Astrocyte (in vitro differentiated cells and primary cell): Measurements from ENCODE around the gene EXOC4. TPM values are rescaled to one million over a fixed set of nuclear protein-coding genes. Genes with fewer than 3 reads are reported as not detected.

Experiments
- DNase-seq: peaks from one replicate; pipeline ENCODE4 v3.0.0-alpha.2; 2010; ENCODE audit warnings: low read depth
- FAIRE-seq: peaks from 2 replicates; lab custom pipeline; 2011; peaks lifted over from hg19 to GRCh38; lab: Jason Lieb, UNC
- H2AFZ ChIP-seq: 2 replicates; pipeline ENCODE4 v1.6.0; 2012; ENCODE audit warnings: low read depth, low read length, inconsistent platforms
- H3K27ac ChIP-seq: 2 replicates; pipeline ENCODE4 v1.5.1; 2011; ENCODE audit warnings: low read depth, low read length, inconsistent platforms
- H3K27me3 ChIP-seq: 2 replicates; pipeline ENCODE4 v1.6.0; 2011; ENCODE audit warnings: low read length, inconsistent platforms; ENCODE audit not compliant: insufficient read depth
- H3K36me3 ChIP-seq: 2 replicates; pipeline ENCODE4 v1.5.1; 2011; ENCODE audit warnings: low read length, inconsistent platforms; ENCODE audit not compliant: insufficient read depth
- H3K4me1 ChIP-seq: 2 replicates; pipeline ENCODE4 v1.5.1; 2011; ENCODE audit warnings: low read length, inconsistent platforms; ENCODE audit not compliant: insufficient read depth
- H3K4me2 ChIP-seq: 2 replicates; pipeline ENCODE4 v1.6.0; 2012; ENCODE audit warnings: low read length, inconsistent platforms
- H3K4me3 ChIP-seq: 2 replicates; pipeline ENCODE4 v1.5.1; 2011; ENCODE audit warnings: low read depth, mild to moderate bottlenecking, low read length, inconsistent platforms; ENCODE audit not compliant: insufficient read depth
- H3K79me2 ChIP-seq: 2 replicates; pipeline ENCODE4 v1.6.0; 2012; ENCODE audit warnings: mild to moderate bottlenecking, low read length, inconsistent platforms; ENCODE audit not compliant: insufficient read depth
- H3K9ac ChIP-seq: 2 replicates; pipeline ENCODE4 v1.6.0; 2012; ENCODE audit warnings: mild to moderate bottlenecking, low read length, inconsistent platforms
- H3K9me3 ChIP-seq: 2 replicates; pipeline ENCODE4 v1.5.1; 2012; ENCODE audit warnings: low read depth, mild to moderate bottlenecking, low read length, inconsistent platforms; ENCODE audit not compliant: insufficient read depth
- H4K20me1 ChIP-seq: 2 replicates; pipeline ENCODE4 v1.6.0; 2012; ENCODE audit warnings: low read length, inconsistent platforms; ENCODE audit not compliant: insufficient read depth
- H3K27ac Mint-ChIP-seq: one replicate; pipeline ENCODE4 v1.8.0; 2021; ENCODE audit warnings: mild to moderate bottlenecking, mixed read lengths; ENCODE audit not compliant: unreplicated experiment
- H3K27me3 Mint-ChIP-seq: one replicate; pipeline ENCODE4 v1.8.0; 2021; ENCODE audit warnings: low read depth, mixed read lengths; ENCODE audit not compliant: unreplicated experiment
- H3K36me3 Mint-ChIP-seq: one replicate; pipeline ENCODE4 v1.8.0; 2021; ENCODE audit warnings: low read depth, mixed read lengths; ENCODE audit not compliant: unreplicated experiment
- H3K4me1 Mint-ChIP-seq: one replicate; pipeline ENCODE4 v1.8.0; 2021; ENCODE audit warnings: low read depth, mixed read lengths; ENCODE audit not compliant: unreplicated experiment
- H3K4me3 Mint-ChIP-seq: one replicate; pipeline ENCODE4 v1.8.0; 2021; ENCODE audit warnings: mild to moderate bottlenecking, moderate library complexity, mixed read lengths; ENCODE audit not compliant: unreplicated experiment
- H3K9me3 Mint-ChIP-seq: one replicate; pipeline ENCODE4 v1.8.0; 2021; ENCODE audit warnings: mild to moderate bottlenecking, mixed read lengths; ENCODE audit not compliant: unreplicated experiment
- CTCF ChIP-seq: IDR thresholded peaks from 2 replicates; pipeline ENCODE4 v1.5.1; 2011; ENCODE audit warnings: low read depth, mild to moderate bottlenecking, inconsistent platforms, low read length, moderate library complexity; ENCODE audit not compliant: insufficient read depth
- EZH2 ChIP-seq: IDR thresholded peaks from 2 replicates; pipeline ENCODE4 v1.6.1; 2012; ENCODE audit warnings: mild to moderate bottlenecking, low read length, inconsistent platforms; ENCODE audit not compliant: insufficient read depth
- total RNA-seq: library from RNA; stranded (reverse); gene quantifications from 2 replicates; pipeline ENCODE4 v1.2.1, GENCODE V29; 2021

The EXOC4 gene
- total RNA-seq, 1 donor from 2014 or later, result 57.5 TPM

DNA sequence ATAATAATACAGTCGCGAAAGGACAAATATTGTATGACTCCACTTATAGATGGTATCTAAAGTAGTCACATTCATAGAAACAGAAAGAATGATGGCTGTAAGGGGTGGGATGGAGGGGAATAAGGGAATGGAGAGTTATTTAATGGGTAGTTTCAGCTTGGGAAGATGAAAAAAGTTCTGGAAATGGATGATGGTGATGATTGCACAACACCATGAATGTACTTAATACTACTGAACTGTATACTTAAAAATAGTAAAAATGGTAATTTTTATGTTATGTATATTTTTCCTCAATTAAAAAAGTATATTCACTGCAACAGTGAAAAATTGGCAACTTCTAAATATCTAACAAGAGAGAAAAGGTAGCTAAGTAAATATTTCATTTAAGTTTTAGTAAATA is 265.8 kb downstream of the EXOC4 start:
- no peaks in the 10 kb centered on the region for H3K27me3 Mint-ChIP-seq
- Histone ChIP-seq H3K4me2 (no peak overlapping the region), H3K4me1 (peaks cover 2% of the 10 kb centered on the region), H3K9ac (no peak overlapping the region), H3K79me2 (no peaks in the 10 kb centered on the region), H2AFZ (no peak overlapping the region), H3K4me3 (no peak overlapping the region), H3K27ac (no peak overlapping the region), H3K9me3 (no peaks in the 10 kb centered on the region), H3K27me3 (no peaks in the 10 kb centered on the region), H3K36me3 (no peaks in the 10 kb centered on the region), H4K20me1 (no peaks in the 10 kb centered on the region)
- DNase-seq, result no peak
- H3K4me3 Mint-ChIP-seq, result no peak overlapping the region
- TF ChIP-seq EZH2, result no peak
- no peak for TF ChIP-seq CTCF
- H3K27ac Mint-ChIP-seq, result no peak overlapping the region
- H3K9me3 Mint-ChIP-seq, result no peaks in the 10 kb centered on the region
- H3K4me1 Mint-ChIP-seq, result no peaks in the 10 kb centered on the region
- no peak for FAIRE-seq
- peaks cover 2% of the 10 kb centered on the region for H3K36me3 Mint-ChIP-seq

DNA sequence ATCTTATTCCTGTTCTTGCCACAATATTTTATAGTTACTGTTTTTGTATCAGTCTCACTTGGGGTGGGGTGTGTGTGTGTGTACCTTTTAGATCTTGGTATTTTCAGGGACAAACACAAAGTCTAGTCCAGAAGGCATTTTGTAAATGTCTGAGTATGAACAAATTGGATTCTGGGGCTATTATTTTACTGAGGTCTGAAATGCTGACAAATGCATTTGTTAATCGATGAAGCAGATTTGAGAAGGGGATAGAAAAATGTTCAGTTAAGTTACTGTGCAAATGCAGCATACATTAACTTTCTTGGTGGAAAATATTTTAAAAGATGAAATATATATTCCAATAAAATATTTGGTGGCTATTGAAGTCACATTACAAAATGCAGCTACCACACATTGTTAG is 267.4 kb downstream of the EXOC4 start:
- Histone ChIP-seq H4K20me1 (no peaks in the 10 kb centered on the region), H3K27ac (no peak overlapping the region), H3K27me3 (no peaks in the 10 kb centered on the region), H2AFZ (no peak overlapping the region), H3K4me1 (no peaks in the 10 kb centered on the region), H3K36me3 (no peaks in the 10 kb centered on the region), H3K9me3 (no peaks in the 10 kb centered on the region), H3K4me2 (no peak overlapping the region), H3K4me3 (no peak overlapping the region), H3K9ac (no peak overlapping the region), H3K79me2 (no peaks in the 10 kb centered on the region)
- no peaks in the 10 kb centered on the region for H3K27me3 Mint-ChIP-seq
- DNase-seq (no peak), FAIRE-seq (no peak)
- peaks cover 2% of the 10 kb centered on the region for H3K36me3 Mint-ChIP-seq
- H3K4me3 Mint-ChIP-seq, result no peak overlapping the region
- no peaks in the 10 kb centered on the region for H3K9me3 Mint-ChIP-seq
- H3K4me1 Mint-ChIP-seq, result no peaks in the 10 kb centered on the region
- H3K27ac Mint-ChIP-seq, result no peak overlapping the region
- no peak for TF ChIP-seq EZH2
- TF ChIP-seq CTCF, result no peak

DNA sequence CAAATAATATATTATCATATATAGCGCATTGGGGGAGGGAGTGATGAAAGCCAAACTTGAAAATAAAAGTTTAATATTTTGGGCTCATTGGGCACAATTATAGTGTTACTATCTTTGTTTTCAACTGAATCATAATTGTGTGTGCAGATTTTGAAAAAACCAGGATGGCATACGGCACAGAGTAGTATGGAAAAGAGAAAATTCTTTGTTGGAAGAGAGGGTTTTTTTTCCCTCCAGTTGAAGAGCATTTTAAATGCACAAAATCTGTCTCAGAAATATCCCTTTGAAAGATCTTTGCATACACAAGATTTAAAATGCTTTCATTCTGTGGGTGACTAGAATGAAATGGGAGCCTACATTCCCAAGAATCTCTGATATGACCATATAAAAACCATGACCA is 269.6 kb downstream of the EXOC4 start:
- H3K27ac Mint-ChIP-seq, result no peak overlapping the region

More for the DNA sequence above, 269.6 kb downstream of the EXOC4 start:
- no peaks in the 10 kb centered on the region for H4K20me1 ChIP-seq
- no peak overlapping the region for H3K4me2 ChIP-seq
- H3K4me3 ChIP-seq, result no peak overlapping the region
- TF ChIP-seq EZH2 (no peak), CTCF (no peak)
- no peak overlapping the region for H3K4me3 Mint-ChIP-seq
- H3K27me3 Mint-ChIP-seq, result no peaks in the 10 kb centered on the region
- no peaks in the 10 kb centered on the region for H3K4me1 ChIP-seq
- no peaks in the 10 kb centered on the region for H3K36me3 Mint-ChIP-seq
- H3K27ac ChIP-seq, result no peak overlapping the region
- no peaks in the 10 kb centered on the region for H3K4me1 Mint-ChIP-seq
- H3K79me2 ChIP-seq, result no peaks in the 10 kb centered on the region
- DNase-seq (no peak), FAIRE-seq (no peak)
- no peak overlapping the region for H2AFZ ChIP-seq
- H3K9me3 Mint-ChIP-seq, result no peaks in the 10 kb centered on the region
- no peaks in the 10 kb centered on the region for H3K9me3 ChIP-seq
- H3K27me3 ChIP-seq, result no peaks in the 10 kb centered on the region
- no peak overlapping the region for H3K9ac ChIP-seq
- no peaks in the 10 kb centered on the region for H3K36me3 ChIP-seq
